Measurements from ENCODE around the gene ZNF592. TPM values are rescaled to one million over a fixed set of nuclear protein-coding genes. Genes with fewer than 3 reads are reported as not detected.
"Not testable (repeated sequence)": the region's sequence is repeated elsewhere in the genome, so short reads cannot be mapped to it uniquely, and the experiment has no call there.

Gene ZNF592
- total and polyA plus RNA-seq, 2 donors: 10.2 to 12.7 TPM

DNA sequence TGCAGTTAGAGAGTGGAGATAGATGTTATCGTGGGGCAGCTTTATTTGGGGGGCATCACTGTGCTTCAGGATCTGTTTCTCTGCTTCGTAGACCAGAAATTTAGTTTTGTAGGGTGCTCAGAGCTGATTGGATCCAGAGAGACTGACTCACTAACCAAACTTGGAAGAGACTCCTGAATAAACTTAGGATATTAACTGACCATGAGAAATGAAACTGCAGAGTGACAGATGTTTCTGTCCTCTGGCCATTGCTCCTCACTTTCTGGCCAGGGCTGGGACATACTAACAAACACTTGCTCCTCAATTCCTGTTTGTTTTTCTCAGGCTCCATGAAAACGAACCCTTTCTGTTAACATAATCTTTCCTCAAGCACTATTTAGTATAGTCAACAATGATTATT is 4.3 kb downstream of the ZNF592 start:
- Histone ChIP-seq H3K4me3 (ENCODE audit: low read depth, low read length) (no peak overlapping the region), H3K4me1 (ENCODE audit: insufficient read depth) (peaks cover 4% of the 10 kb centered on the region), H3K36me3 (ENCODE audit: insufficient read depth) (no peaks in the 10 kb centered on the region), H3K27ac (ENCODE audit: low read depth) (no peak overlapping the region)
- WGBS: 47% methylated on average over 3 of the region's 3 CpGs
- DNase-seq (ENCODE audit: extremely low spot score): no peak

DNA sequence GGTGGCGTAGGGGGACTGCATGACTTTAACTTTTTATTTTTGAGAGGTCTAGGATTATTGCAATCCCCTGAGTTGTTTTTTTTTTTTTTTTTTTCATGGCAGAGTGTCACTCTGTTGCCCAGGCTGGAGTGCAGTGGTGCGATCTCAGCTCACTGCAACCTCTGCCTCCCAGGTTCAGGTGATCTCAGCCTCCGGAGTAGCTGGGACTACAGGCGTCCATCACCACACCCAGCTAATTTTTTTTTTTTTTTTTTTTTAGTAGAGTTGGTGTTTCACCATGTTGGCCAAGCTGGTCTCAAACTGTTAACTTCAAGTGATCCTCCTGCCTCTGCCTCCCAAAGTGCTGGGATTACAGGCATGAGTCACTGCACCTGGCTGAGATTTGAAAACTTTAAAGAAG is 6.5 kb downstream of the ZNF592 start:
- H3K27ac ChIP-seq (ENCODE audit: low read depth); H3K4me1 ChIP-seq (ENCODE audit: insufficient read depth); H3K4me3 ChIP-seq (ENCODE audit: low read depth, low read length); H3K36me3 ChIP-seq (ENCODE audit: insufficient read depth); DNase-seq (ENCODE audit: extremely low spot score): not testable (repeated sequence)
- 94% methylated on average over 4 of the region's 4 CpGs for WGBS

DNA sequence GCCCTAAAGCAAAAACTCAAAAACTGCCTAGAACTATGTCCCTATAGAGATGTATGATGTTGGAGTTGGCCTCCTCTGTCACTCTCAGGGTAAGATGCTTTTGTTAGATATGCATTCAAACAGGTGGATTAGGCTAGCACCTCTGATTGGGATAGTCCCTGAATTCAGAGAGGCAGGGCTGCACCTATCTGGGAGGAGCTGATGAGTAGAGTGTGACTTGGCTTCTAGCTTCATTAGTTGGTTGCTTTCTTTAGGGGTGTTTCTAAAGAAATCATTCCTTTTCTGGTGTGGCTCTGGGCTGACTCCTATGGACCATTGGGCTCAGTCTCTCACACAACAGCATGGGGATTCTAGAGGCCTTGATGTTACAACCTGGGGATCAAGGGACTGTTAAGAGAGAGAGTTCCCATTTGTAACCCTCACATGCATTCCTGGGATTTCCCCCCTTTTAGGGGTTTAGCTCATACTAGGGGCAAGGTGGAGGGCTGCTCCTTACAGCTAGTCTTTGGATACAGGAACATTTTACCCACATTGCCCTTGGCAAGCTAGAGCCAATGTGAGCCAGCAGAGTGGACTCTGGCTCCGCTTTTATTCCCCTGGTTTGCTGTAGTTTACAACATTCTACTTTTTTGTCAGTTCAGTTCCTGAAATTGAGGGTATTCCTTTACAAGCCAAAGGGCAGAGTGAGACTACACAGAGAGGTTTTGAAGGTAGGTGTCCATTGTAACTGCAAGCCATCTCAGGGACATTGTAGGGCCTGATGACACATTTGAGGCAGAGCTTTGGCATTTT is 7.5 kb downstream of the ZNF592 start:
- H3K27ac ChIP-seq (ENCODE audit: low read depth): no peak overlapping the region
- DNase-seq (ENCODE audit: extremely low spot score): no peak
- H3K36me3 ChIP-seq (ENCODE audit: insufficient read depth): no peaks in the 10 kb centered on the region
- WGBS: 91% methylated on average over 1 of the region's 1 CpG
- H3K4me3 ChIP-seq (ENCODE audit: low read depth, low read length): no peak overlapping the region
- peaks cover 3% of the 10 kb centered on the region for H3K4me1 ChIP-seq (ENCODE audit: insufficient read depth)

DNA sequence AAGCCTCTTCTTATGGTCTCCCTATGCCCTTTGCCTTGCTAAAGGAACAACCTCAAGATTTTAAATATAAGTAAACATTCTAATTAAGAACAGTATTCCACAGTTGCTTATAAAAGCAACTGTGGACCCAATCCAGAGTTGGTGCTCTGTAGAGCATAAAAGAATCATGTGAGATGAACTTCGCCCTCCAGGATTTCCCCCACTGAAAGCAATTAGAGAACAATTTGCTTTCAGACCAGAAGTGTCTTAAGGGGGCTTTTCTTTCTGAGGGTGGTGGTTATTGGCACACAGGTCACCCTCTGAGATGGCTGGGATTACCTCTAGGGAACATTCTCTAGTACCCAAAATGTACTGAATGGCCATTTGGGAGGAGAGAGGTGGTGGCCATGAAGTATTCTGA is 10.6 kb downstream of the ZNF592 start:
- Histone ChIP-seq H3K36me3 (ENCODE audit: insufficient read depth) (no peaks in the 10 kb centered on the region), H3K4me1 (ENCODE audit: insufficient read depth) (peaks cover 1% of the 10 kb centered on the region), H3K4me3 (ENCODE audit: low read depth, low read length) (no peak overlapping the region), H3K27ac (ENCODE audit: low read depth) (no peak overlapping the region)
- no peak for DNase-seq (ENCODE audit: extremely low spot score)
- 97% methylated on average over 1 of the region's 1 CpG for WGBS

DNA sequence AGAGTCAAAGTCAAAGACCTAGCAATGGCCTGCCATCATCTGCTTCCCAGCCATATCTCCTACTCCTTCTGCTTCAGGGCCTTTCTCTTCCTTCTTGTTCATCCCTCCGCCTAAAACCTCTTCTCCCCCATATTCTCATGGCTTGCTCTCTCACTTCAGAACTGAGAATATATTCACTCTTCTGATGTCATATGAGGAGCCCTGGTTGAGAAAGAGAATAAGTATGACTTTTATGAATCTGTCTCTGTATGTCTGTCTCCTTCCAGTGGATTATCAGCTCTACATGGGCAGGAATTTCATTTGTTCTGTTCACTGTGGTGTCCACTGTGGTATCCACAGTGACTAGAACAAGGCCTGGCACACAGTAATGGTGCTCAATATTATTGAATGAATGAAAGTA is 11.8 kb downstream of the ZNF592 start:
- no peaks in the 10 kb centered on the region for H3K36me3 ChIP-seq (ENCODE audit: insufficient read depth)
- H3K4me3 ChIP-seq (ENCODE audit: low read depth, low read length): no peak overlapping the region
- 100% methylated on average over 1 of the region's 1 CpG for WGBS
- no peak overlapping the region for H3K27ac ChIP-seq (ENCODE audit: low read depth)
- peaks cover 1% of the 10 kb centered on the region for H3K4me1 ChIP-seq (ENCODE audit: insufficient read depth)
- DNase-seq (ENCODE audit: extremely low spot score): no peak

DNA sequence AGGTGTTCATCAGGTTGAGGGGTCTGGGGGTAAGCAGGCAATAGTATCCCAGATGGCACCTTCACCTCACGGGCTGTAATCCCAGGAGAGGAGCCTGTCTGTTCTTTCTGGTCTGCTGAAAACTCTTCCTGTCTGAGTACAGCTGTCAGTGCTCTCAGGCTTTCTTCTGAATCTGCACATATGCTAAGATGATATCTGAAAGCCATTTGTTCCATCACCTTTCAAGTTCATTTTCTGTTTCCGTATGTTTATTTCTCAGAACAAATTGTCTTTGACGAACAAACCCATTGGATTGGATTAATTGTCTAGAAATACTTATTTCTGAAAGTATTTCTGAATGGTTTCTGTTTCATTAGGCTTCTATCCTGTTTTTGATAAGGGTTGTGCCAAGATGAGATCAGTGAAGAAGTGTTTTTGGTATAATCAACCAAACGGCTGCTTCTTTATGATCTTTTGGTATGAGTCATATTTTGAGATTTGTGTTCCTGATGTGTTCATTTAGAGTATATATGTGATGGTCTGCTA is 13.3 kb downstream of the ZNF592 start:
- no peak for DNase-seq (ENCODE audit: extremely low spot score)
- H3K27ac ChIP-seq (ENCODE audit: low read depth): no peak overlapping the region
- WGBS: 45% methylated on average over 4 of the region's 4 CpGs
- peaks cover 4% of the 10 kb centered on the region for H3K36me3 ChIP-seq (ENCODE audit: insufficient read depth)
- H3K4me3 ChIP-seq (ENCODE audit: low read depth, low read length): no peak overlapping the region
- H3K4me1 ChIP-seq (ENCODE audit: insufficient read depth): peaks cover 1% of the 10 kb centered on the region

DNA sequence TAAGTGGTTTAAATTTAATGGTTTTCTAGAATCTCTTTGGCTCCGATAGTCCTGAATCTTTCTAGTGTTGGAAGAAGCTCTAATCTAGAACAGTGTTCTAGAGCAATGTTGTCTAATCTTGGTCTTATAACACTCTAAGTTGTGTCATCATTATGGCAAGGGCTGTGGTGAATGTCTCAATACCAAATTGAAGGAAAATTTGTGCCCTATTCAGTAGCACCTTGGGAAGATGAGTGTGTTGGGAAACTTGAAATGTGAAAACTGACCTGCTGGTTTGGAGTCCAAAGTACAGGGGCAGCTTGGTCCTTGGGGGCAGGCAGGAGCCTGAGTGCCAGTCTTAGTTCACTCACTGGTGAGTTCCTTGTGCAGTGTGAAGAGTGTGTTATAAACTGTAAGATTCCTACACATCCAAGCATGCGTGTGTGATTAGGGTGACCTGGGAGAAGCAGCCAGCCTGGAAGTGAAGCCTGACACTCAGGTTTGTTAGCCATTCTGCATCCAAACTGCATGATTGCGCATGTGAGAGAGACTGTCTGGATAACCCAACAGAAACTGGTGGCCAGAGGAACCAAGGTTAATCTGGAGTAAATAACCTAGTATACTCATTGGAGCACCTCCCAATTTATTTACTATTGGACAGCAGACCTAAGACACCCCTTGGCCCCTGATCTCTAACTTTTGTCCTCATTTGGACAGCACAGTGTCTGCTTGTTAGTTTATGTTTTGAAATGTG is 14.6 kb downstream of the ZNF592 start:
- Histone ChIP-seq H3K4me1 (ENCODE audit: insufficient read depth) (peaks cover 1% of the 10 kb centered on the region), H3K36me3 (ENCODE audit: insufficient read depth) (peaks cover 4% of the 10 kb centered on the region), H3K4me3 (ENCODE audit: low read depth, low read length) (no peak overlapping the region), H3K27ac (ENCODE audit: low read depth) (no peak overlapping the region)
- WGBS: 91% methylated on average over 3 of the region's 3 CpGs
- DNase-seq (ENCODE audit: extremely low spot score): no peak

DNA sequence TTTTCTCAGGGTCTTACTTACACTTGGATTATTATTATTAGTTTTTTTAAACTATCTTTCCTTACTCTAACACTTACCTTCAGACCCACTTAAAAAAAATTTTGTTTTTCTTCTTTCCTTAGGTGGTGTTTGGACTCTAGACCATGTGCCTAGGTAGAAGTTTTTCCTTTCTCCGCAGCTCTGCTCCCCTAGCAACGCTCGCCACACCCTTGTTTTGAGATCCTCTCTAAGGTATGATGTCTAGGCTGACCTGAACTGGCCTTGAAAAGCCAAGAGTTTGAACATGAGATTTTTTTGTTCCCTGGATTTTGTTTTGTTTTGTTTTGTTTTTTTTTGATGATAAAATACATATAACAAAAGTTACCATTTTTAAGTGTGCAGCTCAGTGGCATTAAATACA is 16.2 kb downstream of the ZNF592 start:
- no peak for DNase-seq (ENCODE audit: extremely low spot score)
- WGBS: 91% methylated on average over 3 of the region's 3 CpGs
- no peak overlapping the region for H3K27ac ChIP-seq (ENCODE audit: low read depth)
- peaks cover 1% of the 10 kb centered on the region for H3K4me1 ChIP-seq (ENCODE audit: insufficient read depth)
- H3K36me3 ChIP-seq (ENCODE audit: insufficient read depth): peaks cover 4% of the 10 kb centered on the region
- no peak overlapping the region for H3K4me3 ChIP-seq (ENCODE audit: low read depth, low read length)

DNA sequence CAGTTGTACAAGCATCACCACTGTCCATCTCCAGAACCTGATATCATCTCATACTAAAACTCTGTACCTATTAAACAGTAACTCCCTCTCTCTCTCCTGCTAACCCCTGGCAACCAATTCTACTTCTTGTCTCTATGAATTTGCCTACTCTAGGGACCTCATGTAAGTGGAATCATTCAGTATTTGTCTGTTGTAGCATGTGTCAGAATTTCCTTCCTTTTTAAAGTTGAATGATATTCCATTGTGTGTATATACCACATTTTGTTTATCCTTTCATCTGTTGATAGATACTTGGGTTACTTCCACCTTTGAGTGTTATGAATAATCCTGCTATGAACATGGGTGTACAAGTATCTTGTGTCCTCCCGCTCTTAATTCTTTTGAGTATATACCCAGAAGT is 16.6 kb downstream of the ZNF592 start:
- no peak overlapping the region for H3K27ac ChIP-seq (ENCODE audit: low read depth)
- no peak overlapping the region for H3K4me3 ChIP-seq (ENCODE audit: low read depth, low read length)
- H3K4me1 ChIP-seq (ENCODE audit: insufficient read depth): peaks cover 1% of the 10 kb centered on the region
- no peak for DNase-seq (ENCODE audit: extremely low spot score)
- H3K36me3 ChIP-seq (ENCODE audit: insufficient read depth): peaks cover 4% of the 10 kb centered on the region
- WGBS: 90% methylated on average over 1 of the region's 1 CpG

DNA sequence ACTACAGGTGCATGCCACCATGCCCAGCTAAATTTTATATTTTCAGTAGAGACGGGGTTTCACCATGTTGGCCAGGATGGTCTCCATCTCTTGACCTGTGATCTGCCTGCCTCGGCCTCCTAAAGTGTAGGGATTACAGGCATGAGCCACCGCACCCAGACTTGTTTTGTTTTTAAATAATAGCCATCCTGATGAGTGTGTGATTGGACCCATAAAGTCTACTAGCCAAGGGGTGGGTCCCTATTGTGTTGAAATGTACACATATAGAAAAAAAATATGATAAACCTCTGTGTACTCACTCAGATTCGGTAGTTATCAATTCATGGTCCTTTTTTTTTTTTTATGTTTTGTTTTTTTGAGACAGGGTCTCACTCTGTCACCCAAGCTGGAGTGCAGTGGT is 17.3 kb downstream of the ZNF592 start:
- H3K27ac ChIP-seq (ENCODE audit: low read depth): no peak overlapping the region
- WGBS: 95% methylated on average over 4 of the region's 4 CpGs
- H3K4me3 ChIP-seq (ENCODE audit: low read depth, low read length): no peak overlapping the region
- peaks cover 4% of the 10 kb centered on the region for H3K36me3 ChIP-seq (ENCODE audit: insufficient read depth)
- no peak for DNase-seq (ENCODE audit: extremely low spot score)
- peaks cover 1% of the 10 kb centered on the region for H3K4me1 ChIP-seq (ENCODE audit: insufficient read depth)

DNA sequence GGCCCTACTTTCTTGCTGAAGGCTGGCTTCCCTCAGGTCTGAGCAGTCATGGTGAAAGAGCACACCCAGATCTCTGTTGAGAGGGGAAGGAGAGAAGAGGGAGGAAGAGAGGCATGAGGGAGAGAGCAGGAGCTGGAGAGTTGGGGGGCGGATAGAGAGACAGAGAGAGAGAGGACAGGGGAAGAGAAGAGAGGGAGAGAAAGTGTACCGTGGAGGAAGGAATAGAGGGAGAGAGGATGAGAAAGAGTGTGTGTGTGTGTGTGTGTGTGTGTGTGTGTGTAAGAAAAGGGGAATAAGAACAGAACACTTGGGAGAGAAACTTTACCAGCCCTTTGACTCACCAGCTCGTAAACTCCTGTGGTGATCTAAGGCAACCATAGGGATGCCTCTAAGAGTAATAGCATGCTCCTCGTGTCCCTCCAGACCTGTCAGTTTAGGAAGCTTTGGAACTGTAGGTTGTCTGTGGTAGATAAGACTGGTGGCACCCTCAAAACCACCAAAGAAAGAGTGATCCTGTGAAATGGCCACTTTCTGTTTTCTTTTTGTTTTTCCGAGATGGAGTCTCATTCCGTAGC is 18.2 kb downstream of the ZNF592 start:
- 80% methylated on average over 6 of the region's 6 CpGs for WGBS
- no peak overlapping the region for H3K27ac ChIP-seq (ENCODE audit: low read depth)
- peaks cover 4% of the 10 kb centered on the region for H3K36me3 ChIP-seq (ENCODE audit: insufficient read depth)
- no peaks in the 10 kb centered on the region for H3K4me1 ChIP-seq (ENCODE audit: insufficient read depth)
- no peak for DNase-seq (ENCODE audit: extremely low spot score)
- no peak overlapping the region for H3K4me3 ChIP-seq (ENCODE audit: low read depth, low read length)

DNA sequence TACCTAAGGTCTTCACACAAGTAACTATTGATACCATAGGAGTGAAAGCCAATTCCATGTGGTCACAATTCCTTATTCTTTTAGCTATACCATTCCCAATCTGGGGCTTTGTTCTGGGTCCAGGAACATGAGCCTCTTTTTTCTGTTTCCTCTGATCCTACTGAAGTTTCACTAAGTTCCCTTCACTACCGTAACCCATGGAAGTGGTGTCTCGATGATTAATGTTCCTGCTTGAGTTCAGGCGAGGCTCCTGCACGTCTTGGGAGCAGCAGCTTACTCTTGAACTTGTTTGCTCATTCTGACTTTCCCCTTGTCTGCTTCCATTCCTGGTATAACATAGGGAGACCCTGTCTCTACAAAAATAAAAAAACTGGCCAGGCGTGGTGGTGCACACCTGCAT is 23.6 kb downstream of the ZNF592 start:
- no peak for DNase-seq (ENCODE audit: extremely low spot score)
- Histone ChIP-seq H3K4me1 (ENCODE audit: insufficient read depth) (no peaks in the 10 kb centered on the region), H3K27ac (ENCODE audit: low read depth) (no peak overlapping the region), H3K4me3 (ENCODE audit: low read depth, low read length) (no peak overlapping the region), H3K36me3 (ENCODE audit: insufficient read depth) (no peaks in the 10 kb centered on the region)
- 75% methylated on average over 5 of the region's 5 CpGs for WGBS

DNA sequence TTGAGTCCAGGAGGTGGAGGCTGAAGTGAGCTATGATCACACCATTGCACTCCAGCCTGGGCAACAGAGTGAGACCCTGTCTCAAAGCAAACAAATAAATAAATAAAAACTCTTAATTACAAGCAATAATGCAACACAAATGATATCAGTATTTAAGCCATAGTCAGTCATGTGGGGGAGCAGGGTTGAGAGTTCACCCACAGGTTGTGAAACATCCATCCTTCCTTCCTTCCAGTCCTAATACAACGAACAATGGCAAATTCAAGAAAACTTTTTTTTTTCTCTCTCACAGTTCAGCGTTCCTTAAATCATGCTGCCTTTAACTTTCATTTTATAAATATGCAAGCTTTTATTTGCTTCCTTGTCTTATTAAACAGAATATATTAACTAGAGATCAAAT is 24.1 kb downstream of the ZNF592 start:
- WGBS: 82% methylated on average over 2 of the region's 2 CpGs
- no peaks in the 10 kb centered on the region for H3K36me3 ChIP-seq (ENCODE audit: insufficient read depth)
- DNase-seq (ENCODE audit: extremely low spot score): no peak
- H3K4me3 ChIP-seq (ENCODE audit: low read depth, low read length): no peak overlapping the region
- H3K27ac ChIP-seq (ENCODE audit: low read depth): no peak overlapping the region
- no peaks in the 10 kb centered on the region for H3K4me1 ChIP-seq (ENCODE audit: insufficient read depth)

DNA sequence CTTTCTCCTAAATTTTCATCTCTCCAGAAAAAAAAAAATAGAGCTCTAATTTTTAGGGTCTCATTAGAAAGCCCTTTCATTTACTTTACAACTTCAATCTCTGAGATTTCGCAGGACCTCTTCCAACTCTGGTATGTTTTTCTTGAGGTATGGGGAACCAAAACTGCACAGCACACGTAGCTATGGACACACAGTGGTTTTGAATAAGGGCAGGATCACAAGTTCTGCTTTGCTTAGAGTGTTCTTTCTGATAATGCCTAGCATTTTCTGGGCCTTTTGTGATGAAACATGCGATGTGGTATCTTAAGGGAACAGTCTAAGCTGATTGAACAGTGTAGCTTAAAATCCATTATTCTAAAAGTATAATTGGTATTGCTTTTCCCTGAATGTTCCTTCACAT is 25.3 kb downstream of the ZNF592 start:
- H3K27ac ChIP-seq (ENCODE audit: low read depth): no peak overlapping the region
- DNase-seq (ENCODE audit: extremely low spot score): no peak
- H3K36me3 ChIP-seq (ENCODE audit: insufficient read depth): no peaks in the 10 kb centered on the region
- 91% methylated on average over 3 of the region's 3 CpGs for WGBS
- no peaks in the 10 kb centered on the region for H3K4me1 ChIP-seq (ENCODE audit: insufficient read depth)
- H3K4me3 ChIP-seq (ENCODE audit: low read depth, low read length): no peak overlapping the region
